Adrenal gland (tissue), 5 donors: ENCODE measurements around the gene DCUN1D4.

Experiments
- CTCF ChIP-seq, 6 experiments: fragments of 450-650 bp in 4 of 6; fragments of 200-600 bp in 2 of 6; sonication (generic) in 1 of 6; IDR thresholded peaks; 1 replicate in 5 of 6; 2 replicates in 1 of 6; pipeline versions ENCODE4 v1.5.1 to v1.8.0; 2016 to 2021; ENCODE audit warnings: antibody characterized with exemption in 6 of 6, mild to moderate bottlenecking in 2 of 6, moderate library complexity in 1 of 6
- POLR2A ChIP-seq, 2 donors: fragments of 450-650 bp; IDR thresholded peaks; one replicate each; pipeline ENCODE4 v1.6.1; 2017; ENCODE audit warnings: antibody characterized with exemption in 2 of 2, mild to moderate bottlenecking in 2 of 2, moderate library complexity in 1 of 2
- donor health status: DM: no; HTN: no; CAD: no.

- TF ChIP-seq CTCF (IDR thresholded peaks at IDR 0.05) (no peak), POLR2A (IDR thresholded peaks at IDR 0.05) (no peak)
Measured at GRCh38 chr4:51930557-51930956, 87.6 kb downstream of the DCUN1D4 start.
